GM10266 (cell line): Measurements from ENCODE around the gene CTXN1.

Source experiments
- DNase-seq: peaks from one replicate; pipeline ENCODE4 v3.0.0; 2012; ENCODE audit errors: extremely low spot score
- TF ChIP-seq, protein P1 (sequence below): IDR thresholded peaks from 2 replicates; pipeline ENCODE4 v1.5.1; 2012; ENCODE audit warnings: mild to moderate bottlenecking, low read depth; ENCODE audit not compliant: control insufficient read depth, insufficient read depth; ENCODE audit errors: missing control alignments

CTXN1 gene

DNA sequence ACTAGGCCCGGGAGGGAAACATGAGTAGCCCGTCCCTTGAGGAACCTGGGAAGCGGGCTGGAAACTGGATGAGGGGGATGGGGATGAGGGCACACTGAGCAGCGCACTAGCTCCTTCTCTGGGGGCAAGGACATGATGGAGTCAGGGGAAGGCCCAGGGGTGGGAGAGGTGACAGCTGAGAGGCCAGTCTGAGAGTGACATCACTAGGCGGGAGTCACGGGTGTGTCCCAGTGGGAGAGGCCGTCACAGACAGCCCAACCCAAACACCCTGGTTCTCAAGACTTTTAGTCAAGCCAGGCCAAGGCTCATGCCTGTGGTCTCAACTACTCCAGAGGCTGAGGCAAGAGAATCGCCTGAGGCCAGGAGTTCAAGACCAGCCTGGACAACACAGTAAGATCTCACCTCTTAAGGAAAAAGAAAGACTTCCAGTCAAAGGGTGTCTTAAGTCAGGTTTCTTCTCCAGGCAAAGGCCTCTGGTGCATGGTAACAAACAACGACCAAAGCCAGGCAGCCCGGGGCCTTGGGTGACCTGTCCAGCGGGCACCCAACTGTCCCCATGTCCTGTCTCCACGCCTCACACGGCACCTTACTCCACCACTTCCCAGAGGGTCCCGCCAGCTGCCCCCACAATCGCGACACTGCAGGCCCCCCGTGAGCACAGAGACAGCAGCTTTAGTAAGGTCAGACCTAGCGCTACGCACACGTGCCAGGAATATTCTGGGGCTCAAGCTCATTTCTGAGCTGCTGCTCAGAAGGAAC, 43.0 kb upstream of the CTXN1 start:
- TF ChIP-seq, protein P1, sequence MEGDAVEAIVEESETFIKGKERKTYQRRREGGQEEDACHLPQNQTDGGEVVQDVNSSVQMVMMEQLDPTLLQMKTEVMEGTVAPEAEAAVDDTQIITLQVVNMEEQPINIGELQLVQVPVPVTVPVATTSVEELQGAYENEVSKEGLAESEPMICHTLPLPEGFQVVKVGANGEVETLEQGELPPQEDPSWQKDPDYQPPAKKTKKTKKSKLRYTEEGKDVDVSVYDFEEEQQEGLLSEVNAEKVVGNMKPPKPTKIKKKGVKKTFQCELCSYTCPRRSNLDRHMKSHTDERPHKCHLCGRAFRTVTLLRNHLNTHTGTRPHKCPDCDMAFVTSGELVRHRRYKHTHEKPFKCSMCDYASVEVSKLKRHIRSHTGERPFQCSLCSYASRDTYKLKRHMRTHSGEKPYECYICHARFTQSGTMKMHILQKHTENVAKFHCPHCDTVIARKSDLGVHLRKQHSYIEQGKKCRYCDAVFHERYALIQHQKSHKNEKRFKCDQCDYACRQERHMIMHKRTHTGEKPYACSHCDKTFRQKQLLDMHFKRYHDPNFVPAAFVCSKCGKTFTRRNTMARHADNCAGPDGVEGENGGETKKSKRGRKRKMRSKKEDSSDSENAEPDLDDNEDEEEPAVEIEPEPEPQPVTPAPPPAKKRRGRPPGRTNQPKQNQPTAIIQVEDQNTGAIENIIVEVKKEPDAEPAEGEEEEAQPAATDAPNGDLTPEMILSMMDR, result no peak
- no peak for DNase-seq

DNA sequence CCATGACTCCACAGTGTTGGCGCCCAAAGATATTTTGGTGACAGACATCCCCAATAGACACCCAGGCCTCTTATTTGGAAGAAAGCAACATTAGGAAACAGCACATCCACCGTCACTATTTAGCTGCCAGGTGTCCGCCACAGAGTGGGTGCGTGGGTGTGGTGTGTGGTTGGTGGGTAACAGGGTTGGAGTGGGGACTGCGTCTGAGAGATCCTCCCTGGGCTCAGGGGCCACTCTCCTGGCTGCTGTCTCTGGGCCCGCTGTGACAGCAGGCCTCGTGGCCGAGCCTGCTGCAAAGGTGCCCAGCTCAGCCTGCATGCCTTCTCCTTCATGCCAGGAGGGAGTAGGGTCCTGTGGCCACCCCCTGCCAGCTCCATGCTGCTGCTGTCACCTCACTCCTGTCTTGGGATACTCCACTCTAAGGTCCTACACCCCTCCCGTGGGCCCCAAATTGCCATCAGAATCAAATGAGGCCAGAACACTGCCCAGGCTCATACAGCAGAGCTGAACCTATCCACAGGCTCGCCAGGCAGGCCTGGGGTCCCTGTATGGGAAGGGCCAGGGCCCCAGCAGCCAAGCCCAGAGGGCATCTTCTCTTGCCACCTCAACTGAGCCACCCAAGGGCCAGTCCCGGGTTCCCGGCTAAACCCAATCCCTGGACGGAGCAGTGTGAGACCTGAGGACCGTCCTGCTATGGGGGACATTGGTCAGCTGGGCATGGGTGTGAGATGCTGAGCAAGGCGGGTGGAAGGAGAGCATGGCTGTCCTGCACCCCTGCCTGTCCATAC, 42.3 kb upstream of the CTXN1 start:
- DNase-seq, result no peak
- TF ChIP-seq, protein P1, result no peak

DNA sequence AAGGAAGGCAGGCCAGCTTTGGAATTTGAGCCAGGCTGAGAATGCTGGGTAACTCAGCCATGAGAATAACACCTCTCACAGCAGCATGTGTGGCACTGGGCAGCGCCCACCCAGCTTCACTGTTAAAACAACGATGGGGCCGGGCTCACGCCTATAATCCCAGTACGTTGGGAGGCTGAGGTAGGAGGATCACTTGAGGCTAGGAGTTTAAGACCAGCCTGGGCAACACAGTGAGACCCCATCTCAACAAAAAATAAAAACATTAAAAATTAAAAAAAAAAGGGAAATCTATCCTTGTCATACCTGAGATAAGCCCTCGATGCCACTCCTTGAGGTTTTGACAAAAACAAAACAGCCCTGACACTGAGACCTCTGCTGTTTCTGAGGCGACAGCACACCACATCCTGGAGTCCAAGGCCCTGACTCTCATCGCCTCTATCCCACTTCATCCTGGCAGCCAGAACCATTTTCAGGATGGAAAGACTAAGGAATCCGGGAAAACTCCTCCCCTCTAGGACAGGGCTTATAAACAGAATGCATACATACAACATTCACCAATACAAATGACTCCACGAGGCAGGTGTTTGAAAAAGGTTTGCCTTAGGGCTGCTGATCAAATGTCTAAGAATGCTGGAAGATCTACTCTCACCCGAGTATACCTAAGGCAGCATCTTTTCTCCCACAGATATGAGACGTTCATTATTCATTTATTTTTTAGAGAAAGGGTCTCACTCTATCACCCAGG, 40.2 kb upstream of the CTXN1 start:
- DNase-seq, result no peak
- TF ChIP-seq, protein P1, result no peak

DNA sequence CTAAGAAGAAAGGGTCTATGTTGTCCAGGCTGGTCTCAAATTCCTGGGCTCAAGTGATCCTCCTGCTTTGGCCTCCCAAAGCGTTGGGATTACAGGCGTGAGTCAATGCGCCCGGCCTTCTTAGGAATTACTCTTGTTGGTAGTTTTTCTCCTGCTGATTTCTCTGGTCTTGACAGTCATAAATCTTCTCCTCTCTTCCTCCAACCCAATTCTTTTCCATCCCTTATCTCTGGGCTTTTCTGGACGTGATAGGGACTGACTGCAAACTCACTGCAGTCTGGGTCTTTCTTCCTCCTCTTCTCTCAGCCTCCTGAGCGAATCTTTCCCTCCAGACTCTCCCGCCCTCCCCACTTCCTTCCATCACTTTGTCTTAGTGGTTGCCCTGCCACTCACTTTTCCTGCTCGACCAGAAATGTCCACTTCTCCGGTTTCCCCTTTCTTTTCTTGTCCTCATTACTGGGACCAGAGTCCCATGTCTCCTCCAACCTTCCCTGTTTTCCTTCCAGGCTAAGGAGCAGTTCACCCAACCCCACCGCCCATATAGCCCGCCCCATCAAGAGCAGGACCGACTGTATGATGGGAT, 39.4 kb upstream of the CTXN1 start:
- TF ChIP-seq, protein P1, result no peak
- DNase-seq, result no peak

DNA sequence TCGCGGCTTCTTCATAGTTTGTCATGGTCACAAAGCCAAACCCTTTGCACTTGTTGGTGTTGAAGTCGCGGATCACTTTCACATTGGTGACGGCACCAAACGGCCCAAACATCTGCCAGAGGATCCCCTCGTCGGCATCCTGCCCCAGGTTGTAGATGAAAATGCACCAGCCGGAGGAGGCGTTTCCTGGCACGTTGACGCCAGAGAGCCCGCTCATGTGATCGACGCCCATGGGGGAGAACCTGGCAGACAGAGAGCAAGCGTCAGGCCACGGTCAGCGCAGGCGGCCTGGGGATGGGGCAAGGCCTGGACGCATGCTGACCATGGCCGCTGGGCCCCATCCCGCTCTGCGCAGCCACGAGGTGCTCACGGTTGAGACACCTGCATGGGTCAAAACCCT, 37.6 kb upstream of the CTXN1 start:
- TF ChIP-seq, protein P1, result no peak
- DNase-seq, result no peak

DNA sequence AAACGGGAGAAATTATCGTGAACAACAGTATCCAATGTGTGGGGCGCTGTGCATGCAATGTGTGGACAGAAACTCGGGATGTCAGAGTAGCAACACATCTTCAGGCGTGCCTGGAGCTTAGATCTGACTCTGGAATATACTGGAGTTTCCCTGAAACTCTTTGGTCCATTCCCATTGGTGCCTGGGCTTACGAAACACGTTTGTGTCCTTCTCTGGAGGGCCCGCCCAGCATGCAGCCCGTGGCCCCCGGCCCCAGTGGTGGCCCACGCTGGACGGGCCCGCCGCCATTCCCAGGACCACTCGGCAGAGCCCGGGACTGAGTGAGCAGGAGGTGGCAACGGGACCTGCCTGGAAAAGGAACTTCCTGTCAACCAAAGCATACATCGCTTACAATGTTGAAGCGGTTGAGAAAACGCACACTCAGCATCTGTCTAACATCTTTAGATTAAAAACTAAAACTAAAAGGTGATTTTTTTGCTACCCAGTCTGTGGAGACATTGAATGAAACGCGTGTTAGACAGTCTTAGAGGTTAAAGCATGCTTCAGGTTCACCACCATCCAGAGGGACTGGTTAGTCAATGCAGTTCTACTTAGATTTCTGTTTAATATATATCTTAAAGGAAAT, 36.8 kb upstream of the CTXN1 start:
- DNase-seq, result no peak
- TF ChIP-seq, protein P1, result no peak
